MM.1S (cell line): Measurements from ENCODE around the gene PSMA2.

ENCODE experiments used
- EZH2phosphoT487 ChIP-seq: fragments of 300-600 bp; sonication (generic); IDR thresholded peaks from 2 replicates; pipeline ENCODE4 v1.6.1; 2018; ENCODE audit warnings: antibody characterized with exemption, low read length
- TF ChIP-seq, protein P1 (sequence below): fragments of 300-600 bp; sonication (generic); IDR thresholded peaks from 2 replicates; pipeline ENCODE4 v1.5.1; 2016; ENCODE audit warnings: antibody characterized with exemption, low read length, mixed read lengths

DNA sequence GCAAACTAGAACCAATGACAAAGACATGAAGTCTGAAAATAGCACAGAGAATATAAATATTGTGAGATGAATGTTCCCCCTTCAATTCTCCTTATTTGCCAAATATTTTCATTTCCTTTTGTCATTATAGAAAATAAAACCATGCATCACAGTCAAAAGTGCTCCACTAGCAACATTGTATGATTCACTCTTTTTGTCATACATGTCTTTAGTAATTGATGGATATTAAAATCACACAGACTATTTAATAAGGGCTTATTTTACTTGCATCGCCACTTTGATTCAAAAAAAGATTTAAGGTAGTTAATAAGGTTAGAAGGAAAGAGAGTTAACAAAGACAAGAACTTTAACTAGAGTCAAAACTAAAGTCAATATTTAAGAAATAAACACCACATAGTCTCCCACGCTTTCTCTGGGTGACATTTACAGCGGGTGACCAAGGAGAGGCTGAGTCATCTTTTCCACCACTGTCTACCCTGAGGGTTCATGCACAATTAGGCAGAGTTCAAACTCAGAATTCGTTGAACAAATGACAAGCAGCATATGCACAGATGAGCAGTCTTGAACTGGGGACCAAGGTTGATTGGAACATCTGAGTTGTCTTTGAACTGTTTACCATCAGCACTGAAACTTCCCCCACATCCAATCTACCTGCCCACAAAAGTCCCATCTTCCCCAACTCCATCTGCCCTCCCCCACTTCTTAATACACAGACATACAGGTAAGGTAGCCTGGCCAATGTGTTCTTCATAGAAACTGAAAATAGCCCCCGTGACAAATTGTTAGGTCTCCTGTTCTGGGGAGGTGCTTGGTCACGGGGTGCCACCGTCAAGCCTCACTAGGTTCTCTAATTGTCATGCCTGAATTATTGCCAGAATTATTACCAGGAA is 62.6 kb downstream of the PSMA2 start:
- TF ChIP-seq, protein P1, sequence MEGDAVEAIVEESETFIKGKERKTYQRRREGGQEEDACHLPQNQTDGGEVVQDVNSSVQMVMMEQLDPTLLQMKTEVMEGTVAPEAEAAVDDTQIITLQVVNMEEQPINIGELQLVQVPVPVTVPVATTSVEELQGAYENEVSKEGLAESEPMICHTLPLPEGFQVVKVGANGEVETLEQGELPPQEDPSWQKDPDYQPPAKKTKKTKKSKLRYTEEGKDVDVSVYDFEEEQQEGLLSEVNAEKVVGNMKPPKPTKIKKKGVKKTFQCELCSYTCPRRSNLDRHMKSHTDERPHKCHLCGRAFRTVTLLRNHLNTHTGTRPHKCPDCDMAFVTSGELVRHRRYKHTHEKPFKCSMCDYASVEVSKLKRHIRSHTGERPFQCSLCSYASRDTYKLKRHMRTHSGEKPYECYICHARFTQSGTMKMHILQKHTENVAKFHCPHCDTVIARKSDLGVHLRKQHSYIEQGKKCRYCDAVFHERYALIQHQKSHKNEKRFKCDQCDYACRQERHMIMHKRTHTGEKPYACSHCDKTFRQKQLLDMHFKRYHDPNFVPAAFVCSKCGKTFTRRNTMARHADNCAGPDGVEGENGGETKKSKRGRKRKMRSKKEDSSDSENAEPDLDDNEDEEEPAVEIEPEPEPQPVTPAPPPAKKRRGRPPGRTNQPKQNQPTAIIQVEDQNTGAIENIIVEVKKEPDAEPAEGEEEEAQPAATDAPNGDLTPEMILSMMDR, result no peak
- no peak for TF ChIP-seq EZH2phosphoT487
